HUES64 (cell line): ENCODE data around the gene FAM234A.
"Not testable (repeated sequence)": the region's sequence is repeated elsewhere in the genome, so short reads cannot be mapped to it uniquely, and the experiment has no call there.

Experiments
- H3K27ac ChIP-seq: 2 replicates; pipeline ENCODE4 v1.7.0; 2013; ENCODE audit warnings: low read depth, low read length, inconsistent platforms
- H3K27me3 ChIP-seq: 2 replicates; pipeline ENCODE4 v1.6.1; 2013; ENCODE audit warnings: mild to moderate bottlenecking, low read length; ENCODE audit not compliant: insufficient read depth
- H3K36me3 ChIP-seq: 2 replicates; pipeline ENCODE4 v1.6.1; 2013; ENCODE audit warnings: mild to moderate bottlenecking, low read length; ENCODE audit not compliant: insufficient read depth
- H3K4me1 ChIP-seq: 2 replicates; pipeline ENCODE4 v1.6.1; 2013; ENCODE audit warnings: mild to moderate bottlenecking, low read length, moderate library complexity; ENCODE audit not compliant: insufficient read depth
- H3K4me3 ChIP-seq: 2 replicates; pipeline ENCODE4 v1.5.1; 2013; ENCODE audit warnings: mild to moderate bottlenecking, low read length, moderate library complexity
- H3K9ac ChIP-seq: 2 replicates; pipeline ENCODE4 v1.6.1; 2013; ENCODE audit warnings: mild to moderate bottlenecking, low read depth, low read length
- H3K9me3 ChIP-seq: 2 replicates; pipeline ENCODE4 v1.6.1; 2013; ENCODE audit warnings: low read depth, low read length; ENCODE audit not compliant: insufficient read depth
- WGBS: fragments of 150-250, 120-280 bp; methylation state at CpG from one replicate; pipeline ENCODE4 v1.1.7; 2013; ENCODE audit warnings: missing lambda C conversion rate; 5-methylcytosine and 5-hydroxymethylcytosine counted together

FAM234A gene

GRCh38 chr16:266258-267164, 31.9 kb downstream of the FAM234A start:
- Histone ChIP-seq H3K9me3 (no peaks in the 10 kb centered on the region), H3K27ac (no peak overlapping the region), H3K9ac (no peak overlapping the region), H3K27me3 (no peaks in the 10 kb centered on the region), H3K36me3 (peaks cover 22% of the 10 kb centered on the region; the same call in 1 of the 2 replicates), H3K4me1 (no peaks in the 10 kb centered on the region), H3K4me3 (no peak overlapping the region)
- 91% methylated on average over 25 of the region's 25 CpGs for WGBS

DNA sequence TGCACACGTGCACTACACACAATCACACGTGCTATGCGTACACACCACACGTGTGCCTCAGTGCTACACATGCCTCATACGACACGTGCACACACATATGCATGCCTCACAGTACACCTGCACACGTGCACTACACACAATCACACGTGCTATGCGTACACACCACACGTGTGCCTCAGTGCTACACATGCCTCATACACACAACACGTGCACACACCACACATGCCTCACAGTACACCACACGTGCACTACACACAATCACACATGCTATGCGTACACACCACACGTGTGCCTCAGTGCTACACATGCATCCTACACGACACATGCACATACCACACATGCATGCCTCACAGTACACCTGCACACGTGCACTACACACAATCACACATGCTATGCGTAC, 32.9 kb downstream of the FAM234A start:
- H3K27ac ChIP-seq, H3K9ac ChIP-seq, H3K9me3 ChIP-seq, H3K4me1 ChIP-seq, H3K4me3 ChIP-seq, H3K27me3 ChIP-seq: not testable (repeated sequence)
- 91% methylated on average over 17 of the region's 17 CpGs for WGBS
- H3K36me3 ChIP-seq: peaks cover 12% of the 10 kb centered on the region; the same call in 1 of the 2 replicates

DNA sequence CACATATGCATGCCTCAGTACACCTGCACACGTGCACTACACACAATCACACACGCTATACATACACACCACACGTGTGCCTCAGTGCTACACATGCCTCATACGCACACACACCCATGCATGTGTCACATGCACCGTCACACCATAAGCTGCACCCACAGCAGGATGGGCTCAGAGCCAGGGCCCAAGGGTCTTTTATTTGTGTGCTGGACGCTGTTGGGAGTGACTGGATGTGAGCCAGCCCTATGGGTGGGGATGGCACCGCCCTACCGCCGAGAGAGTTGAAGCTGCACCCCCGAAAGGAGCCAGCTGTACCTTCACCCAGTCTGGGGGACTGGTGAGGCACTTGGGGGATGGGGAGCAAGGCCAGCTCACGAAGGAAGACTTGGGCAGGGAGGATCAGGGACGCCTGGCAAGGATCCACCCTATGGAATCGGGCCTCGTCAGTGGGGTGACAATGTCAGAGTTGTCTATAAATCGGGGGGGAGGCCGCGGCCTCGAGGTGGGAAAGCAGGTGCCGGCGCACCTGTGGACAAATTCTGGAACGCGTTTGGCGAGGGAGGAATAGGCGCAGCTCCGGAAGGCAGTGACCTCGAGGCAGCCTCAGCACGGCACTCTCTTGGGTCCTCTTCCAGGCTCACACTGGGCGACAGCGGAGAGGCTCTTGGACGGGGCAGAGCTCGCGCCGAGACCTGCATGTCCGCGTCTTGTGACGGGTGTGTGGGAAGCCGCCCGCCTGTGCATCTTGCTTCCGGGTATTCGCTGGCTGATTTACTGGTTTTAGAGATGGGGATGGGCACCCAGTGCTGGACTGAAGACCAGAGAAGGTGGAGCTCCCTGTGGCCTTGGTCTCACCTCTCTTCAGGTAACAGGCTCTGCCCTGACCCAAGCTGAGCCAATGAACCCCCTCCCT, 33.8 kb downstream of the FAM234A start:
- 91% methylated on average over 40 of the region's 40 CpGs for WGBS
- H3K4me3 ChIP-seq: no peak overlapping the region
- H3K4me1 ChIP-seq: no peaks in the 10 kb centered on the region
- H3K9ac ChIP-seq: no peak overlapping the region
- H3K9me3 ChIP-seq: no peaks in the 10 kb centered on the region
- no peaks in the 10 kb centered on the region for H3K27me3 ChIP-seq
- H3K36me3 ChIP-seq: peaks cover 6% of the 10 kb centered on the region; the same call in 1 of the 2 replicates
- H3K27ac ChIP-seq: no peak overlapping the region

- 93% methylated on average over 24 of the region's 24 CpGs for WGBS
- Histone ChIP-seq H3K4me1 (no peaks in the 10 kb centered on the region), H3K4me3 (no peak overlapping the region), H3K27ac (no peak overlapping the region), H3K36me3 (0 out of 2 replicates have a peak, but pooled peaks cover 3% of the 10 kb centered on the region), H3K27me3 (peaks cover 3% of the 10 kb centered on the region), H3K9me3 (no peaks in the 10 kb centered on the region), H3K9ac (no peak overlapping the region)
Observed at GRCh38 chr16:269061-269796, 34.6 kb downstream of the FAM234A start.

DNA sequence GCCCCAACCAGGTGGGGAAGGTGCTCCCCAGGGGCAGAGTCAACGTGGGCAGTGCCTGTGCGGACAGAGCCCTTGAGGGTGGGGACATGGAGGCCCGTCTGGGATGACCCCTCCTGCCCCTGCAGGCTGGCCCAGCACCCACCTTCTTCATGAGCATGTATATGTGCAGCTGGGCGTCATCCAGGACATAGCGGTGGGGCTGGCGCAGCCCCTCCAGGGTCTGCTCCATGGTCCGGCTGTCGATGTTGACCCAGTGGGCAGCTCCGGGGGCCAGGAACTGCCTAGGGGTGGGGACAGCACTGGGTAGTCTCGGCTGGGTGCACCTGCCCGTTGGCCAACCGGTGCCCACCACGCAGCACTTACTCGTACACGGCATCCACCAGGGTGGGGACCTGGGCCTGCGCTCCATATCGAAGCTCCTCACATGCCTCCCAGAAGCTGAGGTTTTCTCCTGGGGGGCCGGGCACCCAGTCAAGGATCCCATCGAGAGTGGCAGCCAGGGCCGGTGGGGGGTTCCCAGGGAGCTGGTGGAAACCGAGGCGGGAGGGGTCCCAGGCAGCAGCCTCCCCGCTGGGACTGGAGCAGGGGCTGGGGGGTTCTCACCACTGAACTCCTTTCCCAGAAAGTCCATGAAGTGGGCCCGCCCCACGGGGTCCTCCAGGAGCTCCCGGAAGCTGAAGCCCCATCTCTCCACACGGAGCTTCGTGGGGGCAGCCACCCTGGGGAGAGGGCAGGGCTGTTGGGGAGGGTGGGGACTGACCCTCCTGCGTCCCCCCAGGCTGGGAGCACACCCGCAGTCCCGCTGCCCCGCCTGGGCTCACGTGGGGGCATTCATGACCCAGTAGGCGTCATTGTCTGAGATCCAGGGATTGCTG, 36.0 kb downstream of the FAM234A start:
- WGBS: 93% methylated on average over 34 of the region's 34 CpGs
- Histone ChIP-seq H3K9ac (no peak overlapping the region), H3K36me3 (no peaks in the 10 kb centered on the region), H3K27me3 (peaks cover 15% of the 10 kb centered on the region), H3K4me3 (no peak overlapping the region), H3K27ac (no peak overlapping the region), H3K4me1 (no peaks in the 10 kb centered on the region), H3K9me3 (no peaks in the 10 kb centered on the region)

- Histone ChIP-seq H3K4me3 (no peak overlapping the region), H3K27me3 (peaks cover 29% of the 10 kb centered on the region), H3K27ac (no peak overlapping the region), H3K4me1 (no peaks in the 10 kb centered on the region), H3K36me3 (no peaks in the 10 kb centered on the region), H3K9ac (no peak overlapping the region), H3K9me3 (no peaks in the 10 kb centered on the region)
- 87% methylated on average over 36 of the region's 36 CpGs for WGBS
Observed at GRCh38 chr16:272633-273546, 38.3 kb downstream of the FAM234A start.

GRCh38 chr16:273547-274421, 39.2 kb downstream of the FAM234A start:
- 92% methylated on average over 30 of the region's 30 CpGs for WGBS
- Histone ChIP-seq H3K36me3 (no peaks in the 10 kb centered on the region), H3K4me3 (no peak overlapping the region), H3K27ac (no peak overlapping the region), H3K9ac (no peak overlapping the region), H3K9me3 (no peaks in the 10 kb centered on the region), H3K27me3 (peaks cover 38% of the 10 kb centered on the region), H3K4me1 (no peaks in the 10 kb centered on the region)

DNA sequence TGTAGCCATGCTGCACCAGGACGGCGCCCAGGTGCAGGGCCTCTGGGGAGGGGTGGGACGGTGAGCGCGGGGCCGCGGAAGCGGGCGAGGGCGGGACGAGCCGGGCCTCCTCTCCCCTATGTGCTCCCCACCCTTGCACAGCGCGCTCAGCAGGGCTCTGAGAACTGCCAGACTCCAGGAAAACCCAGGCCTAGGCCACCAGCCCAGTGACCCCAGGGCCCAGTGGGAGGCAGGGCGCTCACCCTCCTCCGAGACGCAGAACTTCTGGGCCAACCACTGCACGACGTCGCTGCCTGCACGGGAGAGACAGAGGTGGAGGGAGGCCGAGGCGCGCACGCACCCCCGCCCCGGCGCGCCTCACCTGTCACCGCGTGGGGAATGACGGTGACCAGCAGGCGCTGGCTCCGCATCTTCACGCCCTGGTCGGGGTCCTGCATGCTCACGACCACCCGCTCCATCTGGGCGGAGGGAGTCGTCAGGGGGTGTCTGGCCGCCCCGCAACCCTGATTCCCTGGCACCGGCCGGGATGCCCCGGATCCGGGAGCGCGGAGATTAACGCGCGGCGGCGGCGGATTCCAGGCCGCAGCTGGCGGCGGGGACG, 40.5 kb downstream of the FAM234A start:
- H3K36me3 ChIP-seq: no peaks in the 10 kb centered on the region
- H3K9me3 ChIP-seq: no peaks in the 10 kb centered on the region
- H3K4me1 ChIP-seq: no peaks in the 10 kb centered on the region
- H3K27ac ChIP-seq: no peak overlapping the region
- 7% methylated on average over 58 of the region's 58 CpGs for WGBS
- no peak overlapping the region for H3K9ac ChIP-seq
- H3K27me3 ChIP-seq: peaks cover 51% of the 10 kb centered on the region
- peak overlapping the region; percentile 45 for H3K4me3 ChIP-seq
